Subcutaneous abdominal adipose tissue (tissue), 5 donors: Measurements from ENCODE around the gene BMPR1A.

Experiments
- H3K27ac ChIP-seq: one replicate; pipeline ENCODE4 v1.7.0; 2013; ENCODE audit warnings: low read depth, mild to moderate bottlenecking, inconsistent platforms, low read length, moderate library complexity
- H3K27me3 ChIP-seq, 5 donors: one replicate each; pipeline ENCODE4 v1.7.0; 2013; ENCODE audit warnings: low read length in 5 of 5, inconsistent platforms in 1 of 5; ENCODE audit not compliant: control insufficient read depth in 5 of 5, insufficient read depth in 4 of 5
- H3K36me3 ChIP-seq, 5 donors: one replicate each; pipeline ENCODE4 v1.7.0; 2013; ENCODE audit warnings: low read length in 5 of 5; ENCODE audit not compliant: control insufficient read depth in 5 of 5, insufficient read depth in 5 of 5
- H3K4me1 ChIP-seq, 5 donors: one replicate each; pipeline ENCODE4 v1.7.0; 2013; ENCODE audit warnings: low read length in 5 of 5, mild to moderate bottlenecking in 3 of 5, moderate library complexity in 1 of 5; ENCODE audit not compliant: control insufficient read depth in 5 of 5, insufficient read depth in 5 of 5
- H3K4me3 ChIP-seq, 5 donors: one replicate each; pipeline ENCODE4 v1.7.0; 2013; ENCODE audit warnings: low read length in 5 of 5, low read depth in 1 of 5
- H3K9ac ChIP-seq, 5 donors: one replicate each; pipeline ENCODE4 v1.7.0; 2013; ENCODE audit warnings: low read length in 5 of 5, mild to moderate bottlenecking in 4 of 5, moderate library complexity in 3 of 5
- H3K9me3 ChIP-seq, 5 donors: one replicate each; pipeline ENCODE4 v1.7.0; 2013; ENCODE audit warnings: low read length in 5 of 5; ENCODE audit not compliant: control insufficient read depth in 5 of 5
- donor health status: healthy.
- donor health status: healthy.
- donor health status: healthy.
- donor health status: healthy.
- donor health status: healthy.

BMPR1A gene

GRCh38 chr10:86940677-86941076 lies 184.3 kb downstream of the BMPR1A start:
- no peak overlapping the region for H3K4me3 ChIP-seq
- H3K27me3 ChIP-seq: no peaks in the 10 kb centered on the region
- no peak overlapping the region for H3K27ac ChIP-seq
- no peaks in the 10 kb centered on the region for H3K9me3 ChIP-seq
- H3K9ac ChIP-seq: no peak overlapping the region
- peaks cover 0 to 66% (median 60%) of the 10 kb centered on the region in 5 donors for H3K36me3 ChIP-seq
- peaks cover 10 to 43% (median 38%) of the 10 kb centered on the region in 5 donors for H3K4me1 ChIP-seq

- Histone ChIP-seq H3K9me3 (no peaks in the 10 kb centered on the region), H3K27ac (no peak overlapping the region), H3K4me1 (peaks cover 12 to 50% (median 45%) of the 10 kb centered on the region in 5 donors), H3K4me3 (no peak overlapping the region), H3K9ac (no peak overlapping the region), H3K36me3 (peaks cover 0 to 66% (median 53%) of the 10 kb centered on the region in 5 donors), H3K27me3 (no peaks in the 10 kb centered on the region)
Observed at GRCh38 chr10:86941426-86941825, 185.0 kb downstream of the BMPR1A start.

GRCh38 chr10:86941991-86942421 lies 185.6 kb downstream of the BMPR1A start:
- peaks cover 12 to 56% (median 47%) of the 10 kb centered on the region in 5 donors for H3K4me1 ChIP-seq
- no peak overlapping the region for H3K9ac ChIP-seq
- no peaks in the 10 kb centered on the region for H3K9me3 ChIP-seq
- H3K27me3 ChIP-seq: no peaks in the 10 kb centered on the region
- H3K4me3 ChIP-seq: no peak overlapping the region
- no peak overlapping the region for H3K27ac ChIP-seq
- H3K36me3 ChIP-seq: peaks cover 0 to 64% (median 50%) of the 10 kb centered on the region in 5 donors

GRCh38 chr10:86942441-86943315 lies 186.3 kb downstream of the BMPR1A start:
- H3K27ac ChIP-seq: no peak overlapping the region
- peaks cover 12 to 57% (median 47%) of the 10 kb centered on the region in 5 donors for H3K4me1 ChIP-seq
- peaks cover 0 to 61% (median 44%) of the 10 kb centered on the region in 5 donors for H3K36me3 ChIP-seq
- H3K27me3 ChIP-seq: no peaks in the 10 kb centered on the region
- H3K9ac ChIP-seq: no peak overlapping the region
- H3K9me3 ChIP-seq: no peaks in the 10 kb centered on the region
- no peak overlapping the region for H3K4me3 ChIP-seq

- Histone ChIP-seq H3K4me1 (peaks cover 12 to 57% (median 52%) of the 10 kb centered on the region in 5 donors), H3K27me3 (no peaks in the 10 kb centered on the region), H3K4me3 (no peak overlapping the region), H3K27ac (no peak overlapping the region), H3K9me3 (no peaks in the 10 kb centered on the region), H3K9ac (no peak overlapping the region), H3K36me3 (peaks cover 0 to 54% (median 36%) of the 10 kb centered on the region in 5 donors)
Observed at GRCh38 chr10:86943316-86944030, 187.1 kb downstream of the BMPR1A start.

GRCh38 chr10:86944031-86944419 lies 187.6 kb downstream of the BMPR1A start:
- Histone ChIP-seq H3K36me3 (peaks cover 0 to 52% (median 34%) of the 10 kb centered on the region in 5 donors), H3K27ac (peak overlapping the region; percentile 75), H3K4me3 (no peak overlapping the region), H3K27me3 (no peaks in the 10 kb centered on the region), H3K4me1 (peaks cover 12 to 57% (median 53%) of the 10 kb centered on the region in 5 donors), H3K9ac (no peak overlapping the region), H3K9me3 (no peaks in the 10 kb centered on the region)

- Histone ChIP-seq H3K27me3 (no peaks in the 10 kb centered on the region), H3K4me1 (peaks cover 12 to 57% (median 51%) of the 10 kb centered on the region in 5 donors), H3K9ac (peak overlapping the region in 1 of 5 donors; percentile 11), H3K9me3 (no peaks in the 10 kb centered on the region), H3K36me3 (peaks cover 0 to 52% (median 34%) of the 10 kb centered on the region in 5 donors), H3K4me3 (no peak overlapping the region), H3K27ac (peak overlapping the region; percentile 75)
Observed at GRCh38 chr10:86944471-86944870, 188.1 kb downstream of the BMPR1A start.

- H3K9me3 ChIP-seq: no peaks in the 10 kb centered on the region
- H3K36me3 ChIP-seq: peaks cover 0 to 52% (median 34%) of the 10 kb centered on the region in 5 donors
- peak overlapping the region; percentile 75 for H3K27ac ChIP-seq
- H3K4me3 ChIP-seq: no peak overlapping the region
- no peaks in the 10 kb centered on the region for H3K27me3 ChIP-seq
- peak overlapping the region in 1 of 5 donors; percentile 11 for H3K9ac ChIP-seq
- peaks cover 12 to 53% (median 48%) of the 10 kb centered on the region in 5 donors for H3K4me1 ChIP-seq
Observed at GRCh38 chr10:86944907-86945306, 188.5 kb downstream of the BMPR1A start.

- Histone ChIP-seq H3K36me3 (peaks cover 0 to 49% (median 34%) of the 10 kb centered on the region in 5 donors), H3K27me3 (no peaks in the 10 kb centered on the region), H3K27ac (peak overlapping the region; percentile 75), H3K9me3 (no peaks in the 10 kb centered on the region), H3K9ac (peak overlapping the region in 2 of 5 donors; percentile 22 to 41), H3K4me1 (peaks cover 12 to 59% (median 52%) of the 10 kb centered on the region in 5 donors), H3K4me3 (peak overlapping the region in 1 of 5 donors; percentile 4)
Observed at GRCh38 chr10:86945361-86946212, 189.2 kb downstream of the BMPR1A start.
